Fibroblast of lung (primary cell): ENCODE results near the gene FOXO4.

Experiments
- EZH2 ChIP-seq: IDR thresholded peaks from 2 replicates; pipeline ENCODE4 v1.5.1; 2012; ENCODE audit warnings: low read length, control low read depth, mild to moderate bottlenecking; ENCODE audit errors: missing control alignments
- TF ChIP-seq, protein P1 (sequence below), 2 donors: IDR thresholded peaks in 1 of 2; conservative IDR thresholded peaks in 1 of 2; 1 replicate in 1 of 2; 2 replicates in 1 of 2; pipeline ENCODE4 v1.5.1; 2011 to 2012; ENCODE audit warnings: low read length in 2 of 2, control low read depth in 1 of 2, inconsistent platforms in 1 of 2, low read depth in 1 of 2, mild to moderate bottlenecking in 1 of 2

GRCh38 chrX:71098951-71099506, 3.4 kb downstream of the FOXO4 start:
- TF ChIP-seq, protein P1, sequence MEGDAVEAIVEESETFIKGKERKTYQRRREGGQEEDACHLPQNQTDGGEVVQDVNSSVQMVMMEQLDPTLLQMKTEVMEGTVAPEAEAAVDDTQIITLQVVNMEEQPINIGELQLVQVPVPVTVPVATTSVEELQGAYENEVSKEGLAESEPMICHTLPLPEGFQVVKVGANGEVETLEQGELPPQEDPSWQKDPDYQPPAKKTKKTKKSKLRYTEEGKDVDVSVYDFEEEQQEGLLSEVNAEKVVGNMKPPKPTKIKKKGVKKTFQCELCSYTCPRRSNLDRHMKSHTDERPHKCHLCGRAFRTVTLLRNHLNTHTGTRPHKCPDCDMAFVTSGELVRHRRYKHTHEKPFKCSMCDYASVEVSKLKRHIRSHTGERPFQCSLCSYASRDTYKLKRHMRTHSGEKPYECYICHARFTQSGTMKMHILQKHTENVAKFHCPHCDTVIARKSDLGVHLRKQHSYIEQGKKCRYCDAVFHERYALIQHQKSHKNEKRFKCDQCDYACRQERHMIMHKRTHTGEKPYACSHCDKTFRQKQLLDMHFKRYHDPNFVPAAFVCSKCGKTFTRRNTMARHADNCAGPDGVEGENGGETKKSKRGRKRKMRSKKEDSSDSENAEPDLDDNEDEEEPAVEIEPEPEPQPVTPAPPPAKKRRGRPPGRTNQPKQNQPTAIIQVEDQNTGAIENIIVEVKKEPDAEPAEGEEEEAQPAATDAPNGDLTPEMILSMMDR (conservative IDR thresholded peaks at IDR 0.05 in 1 of 2, IDR thresholded peaks at IDR 0.05 in 1 of 2; ENCODE audit: low read depth in 1 of 2, low read length in 2 of 2) = no peak
- TF ChIP-seq EZH2 = no peak
